SK-N-SH treated with all-trans-retinoic acid at 6 μM for 48 hours (cell line): Measurements from ENCODE around the gene METTL13.

Experiments
- ATAC-seq: fragments of 200-7000 bp; cut with Tn5 transposase; 3 replicates; pipeline ENCODE4 v1.9.1; 2020; ENCODE audit warnings: mild to moderate bottlenecking, moderate library complexity
- BACH2 ChIP-seq: fragments of 250-450 bp; sonication (Bioruptor Pico); IDR thresholded peaks from 2 replicates; pipeline ENCODE4 v1.9.0; 2021; ENCODE audit warnings: mild to moderate bottlenecking, borderline replicate concordance
- ESRRG ChIP-seq: fragments of 250-450 bp; sonication (Bioruptor Pico); IDR thresholded peaks from 2 replicates; pipeline ENCODE4 v1.6.1; 2021; ENCODE audit warnings: mild to moderate bottlenecking
- ISL1 ChIP-seq: fragments of 250-450 bp; sonication (Bioruptor Pico); IDR thresholded peaks from 2 replicates; pipeline ENCODE4 v2.1.2; 2022; ENCODE audit warnings: mild to moderate bottlenecking, moderate library complexity
- RARB ChIP-seq: fragments of 250-450 bp; sonication (Bioruptor Pico); IDR thresholded peaks from 2 replicates; pipeline ENCODE4 v1.8.0; 2021; ENCODE audit warnings: mild to moderate bottlenecking, moderate library complexity
- SNAI2 ChIP-seq: fragments of 250-450 bp; sonication (Bioruptor Pico); IDR thresholded peaks from 2 replicates; pipeline ENCODE4 v1.5.0; 2020; ENCODE audit warnings: mild to moderate bottlenecking, moderate library complexity
- TCF4 ChIP-seq: fragments of 250-450 bp; sonication (Bioruptor Pico); IDR thresholded peaks from 2 replicates; pipeline ENCODE4 v1.8.0; 2021; ENCODE audit warnings: mild to moderate bottlenecking, moderate library complexity, borderline replicate concordance
- TOX ChIP-seq: fragments of 250-450 bp; sonication (Bioruptor Pico); IDR thresholded peaks from 2 replicates; pipeline ENCODE4 v1.8.0; 2021; ENCODE audit warnings: mild to moderate bottlenecking, moderate library complexity, borderline replicate concordance
- ZFP30 ChIP-seq: fragments of 450-650 bp; formaldehyde crosslinking; IDR thresholded peaks from 2 replicates; pipeline ENCODE4 v1.5.0; 2022; ENCODE audit warnings: mild to moderate bottlenecking, moderate library complexity
- ZNF565 ChIP-seq: fragments of 450-650 bp; formaldehyde crosslinking; conservative IDR thresholded peaks from 2 replicates; pipeline ENCODE4 v1.5.0; 2020; ENCODE audit warnings: low read depth, mild to moderate bottlenecking, moderate library complexity
- ZNF8 ChIP-seq: fragments of 450-650 bp; formaldehyde crosslinking; IDR thresholded peaks from 2 replicates; pipeline ENCODE4 v1.5.0; 2020; ENCODE audit warnings: mild to moderate bottlenecking, moderate library complexity
- TF ChIP-seq, protein P1 (sequence below): fragments of 250-450 bp; sonication (Bioruptor Pico); IDR thresholded peaks from 2 replicates; pipeline ENCODE4 v1.5.0; 2020; ENCODE audit warnings: mild to moderate bottlenecking, moderate library complexity
- TF ChIP-seq, protein P2 (sequence below): fragments of 250-450 bp; sonication (Bioruptor Pico); IDR thresholded peaks from 2 replicates; pipeline ENCODE4 v1.8.0; 2021; ENCODE audit warnings: low read depth, mild to moderate bottlenecking, moderate library complexity, borderline replicate concordance
- TF ChIP-seq, protein P3 (sequence below): fragments of 250-450 bp; sonication (Bioruptor Pico); IDR thresholded peaks from 2 replicates; pipeline ENCODE4 v1.5.1; 2021; ENCODE audit warnings: mild to moderate bottlenecking, moderate library complexity
- TF ChIP-seq, protein P4 (sequence below): fragments of 250-450 bp; sonication (Bioruptor Pico); IDR thresholded peaks from 2 replicates; pipeline ENCODE4 v1.8.0; 2020; ENCODE audit warnings: mild to moderate bottlenecking, moderate library complexity, borderline replicate concordance
- TF ChIP-seq, protein P5 (sequence below): fragments of 250-450 bp; sonication (Bioruptor Pico); IDR thresholded peaks from 2 replicates; pipeline ENCODE4 v1.5.1; 2020; ENCODE audit warnings: low read depth, mild to moderate bottlenecking, moderate library complexity

The METTL13 gene, protein sequence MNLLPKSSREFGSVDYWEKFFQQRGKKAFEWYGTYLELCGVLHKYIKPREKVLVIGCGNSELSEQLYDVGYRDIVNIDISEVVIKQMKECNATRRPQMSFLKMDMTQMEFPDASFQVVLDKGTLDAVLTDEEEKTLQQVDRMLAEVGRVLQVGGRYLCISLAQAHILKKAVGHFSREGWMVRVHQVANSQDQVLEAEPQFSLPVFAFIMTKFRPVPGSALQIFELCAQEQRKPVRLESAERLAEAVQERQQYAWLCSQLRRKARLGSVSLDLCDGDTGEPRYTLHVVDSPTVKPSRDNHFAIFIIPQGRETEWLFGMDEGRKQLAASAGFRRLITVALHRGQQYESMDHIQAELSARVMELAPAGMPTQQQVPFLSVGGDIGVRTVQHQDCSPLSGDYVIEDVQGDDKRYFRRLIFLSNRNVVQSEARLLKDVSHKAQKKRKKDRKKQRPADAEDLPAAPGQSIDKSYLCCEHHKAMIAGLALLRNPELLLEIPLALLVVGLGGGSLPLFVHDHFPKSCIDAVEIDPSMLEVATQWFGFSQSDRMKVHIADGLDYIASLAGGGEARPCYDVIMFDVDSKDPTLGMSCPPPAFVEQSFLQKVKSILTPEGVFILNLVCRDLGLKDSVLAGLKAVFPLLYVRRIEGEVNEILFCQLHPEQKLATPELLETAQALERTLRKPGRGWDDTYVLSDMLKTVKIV

DNA sequence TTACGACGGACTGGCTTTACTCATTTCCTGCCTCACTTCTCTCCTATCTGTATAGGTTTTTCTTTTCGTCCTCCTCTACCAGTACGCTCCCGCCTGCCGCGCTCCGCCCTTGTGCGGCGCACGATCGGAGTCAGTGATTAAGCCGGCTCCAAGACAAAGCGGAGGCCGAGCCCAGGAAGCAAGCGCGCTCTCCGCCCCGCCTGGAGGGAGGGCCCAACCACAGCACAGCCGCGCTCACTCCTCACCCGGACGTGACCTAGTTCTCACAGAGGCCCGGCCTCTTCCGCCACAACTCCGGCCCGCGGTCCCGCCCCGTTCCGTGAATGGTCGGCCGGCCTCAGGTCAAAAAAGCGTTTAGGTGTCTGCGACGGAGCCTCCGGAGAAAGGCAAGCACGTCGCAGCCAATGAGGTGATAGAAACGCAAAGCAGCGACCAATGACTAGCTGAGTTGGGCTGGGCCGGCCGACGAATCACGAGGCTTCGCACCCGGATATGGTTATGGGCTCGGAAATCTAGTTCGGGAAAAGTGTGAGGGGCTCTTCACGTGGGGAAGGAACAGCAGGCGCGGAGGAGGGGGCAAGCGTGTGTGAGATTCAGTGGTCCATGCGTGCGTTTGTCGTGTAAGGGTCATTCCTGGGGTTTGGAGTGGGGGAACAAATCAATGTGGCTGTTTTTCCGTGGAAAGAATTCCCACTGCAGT lies at the start of gene METTL13:
Gene METTL13, plus strand, starts transcription at position 485 of the 700 bp plus-strand sequence. CDS start 308 bp downstream, outside the sequence.
- TF ChIP-seq, protein P1, sequence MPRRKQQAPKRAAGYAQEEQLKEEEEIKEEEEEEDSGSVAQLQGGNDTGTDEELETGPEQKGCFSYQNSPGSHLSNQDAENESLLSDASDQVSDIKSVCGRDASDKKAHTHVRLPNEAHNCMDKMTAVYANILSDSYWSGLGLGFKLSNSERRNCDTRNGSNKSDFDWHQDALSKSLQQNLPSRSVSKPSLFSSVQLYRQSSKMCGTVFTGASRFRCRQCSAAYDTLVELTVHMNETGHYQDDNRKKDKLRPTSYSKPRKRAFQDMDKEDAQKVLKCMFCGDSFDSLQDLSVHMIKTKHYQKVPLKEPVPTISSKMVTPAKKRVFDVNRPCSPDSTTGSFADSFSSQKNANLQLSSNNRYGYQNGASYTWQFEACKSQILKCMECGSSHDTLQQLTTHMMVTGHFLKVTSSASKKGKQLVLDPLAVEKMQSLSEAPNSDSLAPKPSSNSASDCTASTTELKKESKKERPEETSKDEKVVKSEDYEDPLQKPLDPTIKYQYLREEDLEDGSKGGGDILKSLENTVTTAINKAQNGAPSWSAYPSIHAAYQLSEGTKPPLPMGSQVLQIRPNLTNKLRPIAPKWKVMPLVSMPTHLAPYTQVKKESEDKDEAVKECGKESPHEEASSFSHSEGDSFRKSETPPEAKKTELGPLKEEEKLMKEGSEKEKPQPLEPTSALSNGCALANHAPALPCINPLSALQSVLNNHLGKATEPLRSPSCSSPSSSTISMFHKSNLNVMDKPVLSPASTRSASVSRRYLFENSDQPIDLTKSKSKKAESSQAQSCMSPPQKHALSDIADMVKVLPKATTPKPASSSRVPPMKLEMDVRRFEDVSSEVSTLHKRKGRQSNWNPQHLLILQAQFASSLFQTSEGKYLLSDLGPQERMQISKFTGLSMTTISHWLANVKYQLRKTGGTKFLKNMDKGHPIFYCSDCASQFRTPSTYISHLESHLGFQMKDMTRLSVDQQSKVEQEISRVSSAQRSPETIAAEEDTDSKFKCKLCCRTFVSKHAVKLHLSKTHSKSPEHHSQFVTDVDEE, result peak; percentile 5; the same call in 1 of the 2 replicates
- no peak for TF ChIP-seq TOX (CRISPR knock-in tag)
- TF ChIP-seq, protein P2, sequence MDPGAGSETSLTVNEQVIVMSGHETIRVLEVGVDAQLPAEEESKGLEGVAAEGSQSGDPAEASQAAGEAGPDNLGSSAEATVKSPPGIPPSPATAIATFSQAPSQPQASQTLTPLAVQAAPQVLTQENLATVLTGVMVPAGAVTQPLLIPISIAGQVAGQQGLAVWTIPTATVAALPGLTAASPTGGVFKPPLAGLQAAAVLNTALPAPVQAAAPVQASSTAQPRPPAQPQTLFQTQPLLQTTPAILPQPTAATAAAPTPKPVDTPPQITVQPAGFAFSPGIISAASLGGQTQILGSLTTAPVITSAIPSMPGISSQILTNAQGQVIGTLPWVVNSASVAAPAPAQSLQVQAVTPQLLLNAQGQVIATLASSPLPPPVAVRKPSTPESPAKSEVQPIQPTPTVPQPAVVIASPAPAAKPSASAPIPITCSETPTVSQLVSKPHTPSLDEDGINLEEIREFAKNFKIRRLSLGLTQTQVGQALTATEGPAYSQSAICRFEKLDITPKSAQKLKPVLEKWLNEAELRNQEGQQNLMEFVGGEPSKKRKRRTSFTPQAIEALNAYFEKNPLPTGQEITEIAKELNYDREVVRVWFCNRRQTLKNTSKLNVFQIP (CRISPR knock-in tag), result 0 out of 2 replicates have a peak, but pooled peaks have one; percentile 48
- ATAC-seq, result peak; percentile 99

DNA sequence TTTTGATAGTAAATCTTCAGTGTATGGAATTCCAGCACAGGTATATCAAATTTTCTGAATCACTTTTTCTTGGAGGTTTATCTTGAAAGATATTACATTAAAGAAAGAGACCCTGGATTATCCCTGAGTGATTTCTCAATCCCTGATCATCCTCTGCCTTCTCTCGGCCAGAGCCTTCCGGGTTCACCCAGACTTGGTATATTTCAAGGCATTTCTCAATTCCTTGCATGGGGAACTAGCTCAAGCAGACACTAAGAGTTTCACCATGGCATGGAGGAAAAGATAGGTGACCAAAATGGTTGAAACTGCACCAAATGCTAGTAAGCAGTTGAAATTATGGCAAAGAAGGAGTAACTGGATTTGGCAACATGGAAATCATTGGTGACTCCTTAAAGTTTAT lies 45.3 kb upstream of the METTL13 start:
- TF ChIP-seq ZFP30 (CRISPR knock-in tag) (no peak), RARB (CRISPR knock-in tag) (no peak), ESRRG (no peak), ZNF565 (no peak), SNAI2 (CRISPR knock-in tag) (no peak), BACH2 (CRISPR knock-in tag) (no peak), ISL1 (CRISPR knock-in tag) (no peak)
- TF ChIP-seq, protein P1, result no peak
- TF ChIP-seq, protein P3, sequence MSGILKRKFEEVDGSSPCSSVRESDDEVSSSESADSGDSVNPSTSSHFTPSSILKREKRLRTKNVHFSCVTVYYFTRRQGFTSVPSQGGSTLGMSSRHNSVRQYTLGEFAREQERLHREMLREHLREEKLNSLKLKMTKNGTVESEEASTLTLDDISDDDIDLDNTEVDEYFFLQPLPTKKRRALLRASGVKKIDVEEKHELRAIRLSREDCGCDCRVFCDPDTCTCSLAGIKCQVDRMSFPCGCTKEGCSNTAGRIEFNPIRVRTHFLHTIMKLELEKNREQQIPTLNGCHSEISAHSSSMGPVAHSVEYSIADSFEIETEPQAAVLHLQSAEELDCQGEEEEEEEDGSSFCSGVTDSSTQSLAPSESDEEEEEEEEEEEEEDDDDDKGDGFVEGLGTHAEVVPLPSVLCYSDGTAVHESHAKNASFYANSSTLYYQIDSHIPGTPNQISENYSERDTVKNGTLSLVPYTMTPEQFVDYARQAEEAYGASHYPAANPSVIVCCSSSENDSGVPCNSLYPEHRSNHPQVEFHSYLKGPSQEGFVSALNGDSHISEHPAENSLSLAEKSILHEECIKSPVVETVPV (CRISPR knock-in tag), result no peak
- TF ChIP-seq, protein P4, sequence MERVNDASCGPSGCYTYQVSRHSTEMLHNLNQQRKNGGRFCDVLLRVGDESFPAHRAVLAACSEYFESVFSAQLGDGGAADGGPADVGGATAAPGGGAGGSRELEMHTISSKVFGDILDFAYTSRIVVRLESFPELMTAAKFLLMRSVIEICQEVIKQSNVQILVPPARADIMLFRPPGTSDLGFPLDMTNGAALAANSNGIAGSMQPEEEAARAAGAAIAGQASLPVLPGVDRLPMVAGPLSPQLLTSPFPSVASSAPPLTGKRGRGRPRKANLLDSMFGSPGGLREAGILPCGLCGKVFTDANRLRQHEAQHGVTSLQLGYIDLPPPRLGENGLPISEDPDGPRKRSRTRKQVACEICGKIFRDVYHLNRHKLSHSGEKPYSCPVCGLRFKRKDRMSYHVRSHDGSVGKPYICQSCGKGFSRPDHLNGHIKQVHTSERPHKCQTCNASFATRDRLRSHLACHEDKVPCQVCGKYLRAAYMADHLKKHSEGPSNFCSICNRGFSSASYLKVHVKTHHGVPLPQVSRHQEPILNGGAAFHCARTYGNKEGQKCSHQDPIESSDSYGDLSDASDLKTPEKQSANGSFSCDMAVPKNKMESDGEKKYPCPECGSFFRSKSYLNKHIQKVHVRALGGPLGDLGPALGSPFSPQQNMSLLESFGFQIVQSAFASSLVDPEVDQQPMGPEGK, result no peak
- TF ChIP-seq, all 23 proteins: peak for 0
- ATAC-seq, result no peak

DNA sequence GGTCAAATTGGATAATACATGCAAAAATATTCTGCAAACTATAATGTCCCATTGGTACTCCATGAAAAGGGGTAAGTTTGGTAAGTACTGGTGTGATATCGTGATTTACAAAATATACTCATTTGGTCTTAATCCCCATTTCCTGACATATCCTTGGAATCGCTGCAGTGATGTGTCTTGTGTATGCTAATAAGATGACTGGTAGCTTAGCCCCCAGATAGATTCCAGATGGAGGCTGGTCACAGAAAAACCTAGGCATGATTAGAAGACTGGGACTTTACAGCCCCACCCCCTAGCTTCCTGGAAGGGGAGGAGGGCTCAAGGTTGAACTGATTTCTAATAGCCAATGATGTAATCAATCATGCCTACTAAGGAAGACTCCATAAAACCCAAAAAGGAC lies 42.5 kb upstream of the METTL13 start:
- TF ChIP-seq ZNF8 (CRISPR knock-in tag) (no peak), TCF4 (CRISPR knock-in tag) (no peak)
- TF ChIP-seq, protein P5, sequence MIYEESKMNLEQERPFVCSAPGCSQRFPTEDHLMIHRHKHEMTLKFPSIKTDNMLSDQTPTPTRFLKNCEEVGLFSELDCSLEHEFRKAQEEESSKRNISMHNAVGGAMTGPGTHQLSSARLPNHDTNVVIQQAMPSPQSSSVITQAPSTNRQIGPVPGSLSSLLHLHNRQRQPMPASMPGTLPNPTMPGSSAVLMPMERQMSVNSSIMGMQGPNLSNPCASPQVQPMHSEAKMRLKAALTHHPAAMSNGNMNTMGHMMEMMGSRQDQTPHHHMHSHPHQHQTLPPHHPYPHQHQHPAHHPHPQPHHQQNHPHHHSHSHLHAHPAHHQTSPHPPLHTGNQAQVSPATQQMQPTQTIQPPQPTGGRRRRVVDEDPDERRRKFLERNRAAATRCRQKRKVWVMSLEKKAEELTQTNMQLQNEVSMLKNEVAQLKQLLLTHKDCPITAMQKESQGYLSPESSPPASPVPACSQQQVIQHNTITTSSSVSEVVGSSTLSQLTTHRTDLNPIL (CRISPR knock-in tag), result no peak
- TF ChIP-seq, all 23 proteins: peak for 0
- ATAC-seq, result no peak
